ENCODE data around the gene TM9SF1. TPM values are rescaled to one million over a fixed set of nuclear protein-coding genes. Genes with fewer than 3 reads are reported as not detected.

TM9SF1 gene
- total RNA-seq, 1 donor from 2014 or later: 48.9 TPM

DNA sequence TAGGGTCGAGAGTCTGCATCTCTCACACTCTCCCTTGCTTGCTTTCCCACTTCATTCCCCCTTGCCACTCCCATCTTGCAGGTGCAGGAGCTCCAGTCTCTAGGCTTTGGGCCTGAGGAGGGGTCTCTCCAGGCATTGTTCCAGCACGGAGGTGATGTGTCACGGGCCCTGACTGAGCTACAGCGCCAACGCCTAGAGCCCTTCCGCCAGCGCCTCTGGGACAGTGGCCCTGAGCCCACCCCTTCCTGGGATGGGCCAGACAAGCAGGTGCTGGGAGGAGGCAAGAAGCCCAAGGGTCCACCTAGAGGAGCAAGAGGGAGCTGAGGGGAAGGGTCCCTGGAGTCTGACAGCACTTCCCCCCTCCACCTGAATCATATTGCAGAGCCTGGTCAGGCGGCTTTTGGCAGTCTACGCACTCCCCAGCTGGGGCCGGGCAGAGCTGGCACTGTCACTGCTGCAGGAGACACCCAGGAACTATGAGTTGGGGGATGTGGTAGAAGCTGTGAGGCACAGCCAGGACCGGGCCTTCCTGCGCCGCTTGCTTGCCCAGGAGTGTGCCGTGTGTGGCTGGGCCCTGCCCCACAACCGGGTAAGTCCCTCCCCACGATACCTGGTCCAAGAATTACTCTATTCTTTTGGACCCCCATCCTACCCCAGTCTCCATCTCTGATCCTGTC is 43.7 kb downstream of the TM9SF1 start:
- H3K36me3 ChIP-seq: peaks cover 83% of the 10 kb centered on the region
- TF ChIP-seq, protein P1, sequence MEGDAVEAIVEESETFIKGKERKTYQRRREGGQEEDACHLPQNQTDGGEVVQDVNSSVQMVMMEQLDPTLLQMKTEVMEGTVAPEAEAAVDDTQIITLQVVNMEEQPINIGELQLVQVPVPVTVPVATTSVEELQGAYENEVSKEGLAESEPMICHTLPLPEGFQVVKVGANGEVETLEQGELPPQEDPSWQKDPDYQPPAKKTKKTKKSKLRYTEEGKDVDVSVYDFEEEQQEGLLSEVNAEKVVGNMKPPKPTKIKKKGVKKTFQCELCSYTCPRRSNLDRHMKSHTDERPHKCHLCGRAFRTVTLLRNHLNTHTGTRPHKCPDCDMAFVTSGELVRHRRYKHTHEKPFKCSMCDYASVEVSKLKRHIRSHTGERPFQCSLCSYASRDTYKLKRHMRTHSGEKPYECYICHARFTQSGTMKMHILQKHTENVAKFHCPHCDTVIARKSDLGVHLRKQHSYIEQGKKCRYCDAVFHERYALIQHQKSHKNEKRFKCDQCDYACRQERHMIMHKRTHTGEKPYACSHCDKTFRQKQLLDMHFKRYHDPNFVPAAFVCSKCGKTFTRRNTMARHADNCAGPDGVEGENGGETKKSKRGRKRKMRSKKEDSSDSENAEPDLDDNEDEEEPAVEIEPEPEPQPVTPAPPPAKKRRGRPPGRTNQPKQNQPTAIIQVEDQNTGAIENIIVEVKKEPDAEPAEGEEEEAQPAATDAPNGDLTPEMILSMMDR (IDR thresholded peaks at IDR 0.05): no peak
- no peak for ATAC-seq
- no peaks in the 10 kb centered on the region for H3K27me3 ChIP-seq (ENCODE audit: low read depth)
- DNase-seq: no peak
- no peaks in the 10 kb centered on the region for H3K9me3 ChIP-seq
- H3K27ac ChIP-seq: no peak overlapping the region
- intact Hi-C loops (cut with DNase I): no loop called here
- H3K4me1 ChIP-seq: peaks cover 24% of the 10 kb centered on the region
- H3K4me3 ChIP-seq: no peak overlapping the region

DNA sequence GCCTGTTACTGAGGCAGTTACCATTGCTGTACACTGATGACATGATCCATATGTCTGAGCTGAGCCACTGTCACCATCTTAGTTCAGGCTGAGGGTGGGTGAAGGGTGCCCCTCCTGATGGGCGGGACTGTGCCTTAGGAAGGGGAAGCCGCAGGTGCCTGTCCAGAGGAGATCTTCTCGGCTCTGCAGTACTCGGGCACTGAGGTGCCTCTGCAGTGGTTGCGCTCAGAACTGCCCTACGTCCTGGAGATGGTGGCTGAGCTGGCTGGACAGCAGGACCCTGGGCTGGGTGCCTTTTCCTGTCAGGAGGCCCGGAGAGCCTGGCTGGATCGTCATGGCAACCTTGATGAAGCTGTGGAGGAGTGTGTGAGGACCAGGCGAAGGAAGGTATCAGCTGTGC is 44.2 kb downstream of the TM9SF1 start:
- H3K4me3 ChIP-seq: no peak overlapping the region
- peaks cover 78% of the 10 kb centered on the region for H3K36me3 ChIP-seq
- ATAC-seq (no peak), DNase-seq (no peak)
- H3K27ac ChIP-seq: no peak overlapping the region
- intact Hi-C loops (cut with DNase I): no loop called here
- H3K4me1 ChIP-seq: peaks cover 24% of the 10 kb centered on the region
- H3K9me3 ChIP-seq: no peaks in the 10 kb centered on the region
- TF ChIP-seq, protein P1 (IDR thresholded peaks at IDR 0.05): no peak
- H3K27me3 ChIP-seq (ENCODE audit: low read depth): no peaks in the 10 kb centered on the region

DNA sequence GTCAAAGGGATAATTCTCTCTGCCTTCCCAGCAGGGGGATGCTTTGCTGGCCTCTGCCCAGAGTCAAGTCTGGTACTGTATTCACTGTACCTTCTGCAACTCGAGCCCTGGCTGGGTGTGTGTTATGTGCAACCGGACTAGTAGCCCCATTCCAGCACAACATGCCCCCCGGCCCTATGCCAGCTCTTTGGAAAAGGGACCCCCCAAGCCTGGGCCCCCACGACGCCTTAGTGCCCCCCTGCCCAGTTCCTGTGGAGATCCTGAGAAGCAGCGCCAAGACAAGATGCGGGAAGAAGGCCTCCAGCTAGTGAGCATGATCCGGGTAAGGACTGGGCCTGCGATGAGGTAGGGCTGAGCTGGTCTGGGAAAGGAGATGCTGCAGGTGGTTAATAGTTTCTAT is 44.7 kb downstream of the TM9SF1 start:
- DNase-seq: no peak
- H3K36me3 ChIP-seq: peaks cover 73% of the 10 kb centered on the region
- ATAC-seq: no peak
- TF ChIP-seq, protein P1 (IDR thresholded peaks at IDR 0.05): no peak
- peaks cover 29% of the 10 kb centered on the region for H3K4me1 ChIP-seq
- no peak overlapping the region for H3K4me3 ChIP-seq
- no peak overlapping the region for H3K27ac ChIP-seq
- intact Hi-C loops (cut with DNase I): no loop called here
- H3K9me3 ChIP-seq: no peaks in the 10 kb centered on the region
- no peaks in the 10 kb centered on the region for H3K27me3 ChIP-seq (ENCODE audit: low read depth)

DNA sequence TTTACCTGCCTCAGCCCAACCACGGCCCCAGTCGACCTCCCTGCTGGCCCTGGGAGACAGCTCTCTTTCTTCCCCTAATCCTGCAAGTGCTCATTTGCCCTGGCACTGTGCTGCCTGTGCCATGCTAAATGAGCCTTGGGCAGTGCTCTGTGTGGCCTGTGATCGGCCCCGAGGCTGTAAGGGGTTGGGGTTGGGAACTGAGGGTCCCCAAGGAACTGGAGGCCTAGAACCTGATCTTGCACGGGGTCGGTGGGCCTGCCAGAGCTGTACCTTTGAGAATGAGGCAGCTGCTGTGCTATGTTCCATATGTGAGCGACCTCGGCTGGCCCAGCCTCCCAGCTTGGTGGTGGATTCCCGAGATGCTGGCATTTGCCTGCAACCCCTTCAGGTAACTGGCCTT is 45.2 kb downstream of the TM9SF1 start:
- peaks cover 69% of the 10 kb centered on the region for H3K36me3 ChIP-seq

DNA sequence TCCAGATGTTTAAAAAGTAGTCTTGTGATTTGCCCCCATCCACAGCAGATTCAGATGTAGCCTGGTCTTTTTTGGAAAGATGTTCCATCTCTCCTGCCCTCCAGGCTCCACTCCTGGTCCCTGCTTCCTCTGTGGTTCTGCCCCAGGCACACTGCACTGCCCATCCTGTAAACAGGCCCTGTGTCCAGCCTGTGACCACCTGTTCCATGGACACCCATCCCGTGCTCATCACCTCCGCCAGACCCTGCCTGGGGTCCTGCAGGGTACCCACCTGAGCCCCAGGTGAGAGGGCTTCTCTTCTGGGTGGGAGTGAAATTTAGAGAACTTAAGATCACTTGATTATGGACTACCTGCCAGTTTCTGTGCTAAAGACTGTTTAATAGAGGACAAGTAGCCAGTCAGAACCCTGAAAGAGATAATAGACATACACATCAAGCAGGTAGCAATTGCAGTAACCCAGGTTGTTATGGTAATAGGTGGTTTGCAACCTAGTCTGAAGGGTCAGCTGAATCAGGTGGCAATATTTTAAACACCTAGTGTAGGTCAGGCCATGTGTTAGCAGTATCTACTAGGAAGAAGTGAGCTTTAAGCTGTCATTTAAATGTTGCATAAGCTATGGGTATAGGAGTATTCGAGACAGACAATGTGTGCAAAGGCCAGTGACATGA is 45.8 kb downstream of the TM9SF1 start:
- Histone ChIP-seq H3K27ac (no peak overlapping the region), H3K4me1 (peaks cover 36% of the 10 kb centered on the region), H3K4me3 (no peak overlapping the region), H3K9me3 (no peaks in the 10 kb centered on the region), H3K36me3 (peaks cover 69% of the 10 kb centered on the region), H3K27me3 (ENCODE audit: low read depth) (no peaks in the 10 kb centered on the region)
- TF ChIP-seq, protein P1 (IDR thresholded peaks at IDR 0.05): no peak
- DNase-seq: no peak
- intact Hi-C loops (cut with DNase I): no loop called here
- ATAC-seq: no peak

More for the DNA sequence above, 45.2 kb downstream of the TM9SF1 start:
- H3K27ac ChIP-seq: no peak overlapping the region
- no peaks in the 10 kb centered on the region for H3K27me3 ChIP-seq (ENCODE audit: low read depth)
- DNase-seq (no peak), ATAC-seq (no peak)
- TF ChIP-seq, protein P1 (IDR thresholded peaks at IDR 0.05): no peak
- no peaks in the 10 kb centered on the region for H3K9me3 ChIP-seq
- no peak overlapping the region for H3K4me3 ChIP-seq
- peaks cover 34% of the 10 kb centered on the region for H3K4me1 ChIP-seq
- intact Hi-C loops (cut with DNase I): no loop called here
